HG02852 (cell line): ENCODE results near the gene CELA1.
"Not testable (repeated sequence)": the region's sequence is repeated elsewhere in the genome, so short reads cannot be mapped to it uniquely, and the experiment has no call there.

Experiments
- ATAC-seq: cut with Tn5 transposase; IDR thresholded peaks from one replicate; pipeline ENCODE4 v1.9.1; 2021; ENCODE audit warnings: mild to moderate bottlenecking, moderate library complexity; ENCODE audit not compliant: unreplicated experiment

Gene CELA1

DNA sequence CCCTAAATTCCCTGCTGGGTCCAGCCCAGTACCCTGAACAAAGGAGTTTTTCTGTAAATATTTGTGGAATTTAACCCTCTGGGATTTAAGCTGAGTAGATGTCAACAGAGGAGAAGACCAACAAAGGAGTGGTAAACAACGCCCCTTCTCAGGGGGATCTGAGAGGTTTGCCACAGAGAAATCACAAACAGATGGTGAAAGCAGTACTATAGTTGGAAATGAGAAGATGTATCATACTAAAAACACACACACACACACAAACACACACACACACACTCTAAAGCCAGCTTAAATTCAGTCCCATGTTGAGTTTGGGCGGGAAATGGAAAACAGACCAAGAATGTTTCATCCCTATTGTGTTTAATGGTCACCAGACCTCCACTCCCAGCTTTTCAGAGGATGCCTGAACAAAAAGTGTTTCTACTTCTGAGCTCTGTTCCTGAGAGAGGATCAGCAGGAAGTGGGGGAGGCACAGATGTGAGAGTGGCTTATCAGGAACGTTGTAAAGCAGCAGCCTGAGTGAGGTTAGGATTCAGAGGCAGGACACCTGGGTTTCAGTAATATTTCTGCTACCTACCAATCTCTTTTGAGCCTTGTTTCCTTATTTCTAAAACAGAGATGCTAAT lies 25.7 kb downstream of the CELA1 start:
- no peak for ATAC-seq

DNA sequence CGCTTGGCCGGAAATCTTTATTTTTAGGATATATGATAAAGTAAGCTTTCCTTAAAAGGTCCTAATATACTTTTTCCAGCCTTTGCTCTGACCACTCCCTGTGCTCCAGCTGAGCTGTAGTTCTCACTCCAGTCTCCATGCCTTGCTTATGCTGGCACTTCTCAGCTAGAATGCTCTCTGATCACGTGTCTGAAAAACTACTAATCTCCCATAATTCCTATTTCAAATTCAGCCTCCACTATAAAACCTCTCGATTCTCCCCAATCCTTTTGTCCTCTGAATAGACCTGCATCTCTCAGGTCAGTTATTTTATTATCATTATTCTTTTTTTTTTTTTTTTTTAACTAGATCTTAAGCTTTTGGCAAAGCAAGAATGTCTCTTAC lies 26.2 kb downstream of the CELA1 start:
- no peak for ATAC-seq

DNA sequence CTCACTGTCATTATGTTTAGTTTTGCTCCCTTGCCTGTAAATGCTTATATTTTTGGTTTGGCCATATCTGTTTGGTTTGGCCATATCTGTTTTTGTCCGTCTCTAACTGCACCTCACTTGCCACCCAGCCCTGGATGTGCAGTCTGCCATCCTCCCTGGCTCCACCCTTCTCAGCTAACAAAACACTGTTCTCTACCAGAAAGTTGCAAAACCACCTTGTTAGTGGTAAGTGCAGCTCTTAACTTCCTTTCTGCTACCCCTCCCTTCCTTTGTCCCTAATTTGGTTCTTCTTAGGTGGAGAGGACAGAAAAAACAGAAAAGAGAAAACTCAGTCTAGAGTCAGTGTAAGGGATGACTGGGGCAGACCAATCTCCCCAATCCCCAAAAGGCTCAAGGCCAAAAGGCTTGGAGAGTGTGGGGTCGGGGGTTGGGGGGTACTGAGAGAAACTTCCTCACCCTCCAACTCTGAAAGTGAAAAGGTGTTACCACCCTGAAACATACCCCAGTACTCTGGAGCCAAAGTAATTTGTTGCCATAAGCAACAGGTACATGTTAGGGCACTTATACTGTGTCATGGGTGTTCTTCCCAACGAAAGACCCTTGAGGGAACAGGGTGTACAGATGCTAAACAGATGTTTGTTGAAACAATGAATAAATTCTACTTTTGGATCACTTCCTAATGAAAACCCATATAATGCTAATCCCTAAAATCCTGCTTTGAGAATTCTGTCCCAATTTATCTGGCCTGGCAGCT lies 27.5 kb downstream of the CELA1 start:
- ATAC-seq: no peak

DNA sequence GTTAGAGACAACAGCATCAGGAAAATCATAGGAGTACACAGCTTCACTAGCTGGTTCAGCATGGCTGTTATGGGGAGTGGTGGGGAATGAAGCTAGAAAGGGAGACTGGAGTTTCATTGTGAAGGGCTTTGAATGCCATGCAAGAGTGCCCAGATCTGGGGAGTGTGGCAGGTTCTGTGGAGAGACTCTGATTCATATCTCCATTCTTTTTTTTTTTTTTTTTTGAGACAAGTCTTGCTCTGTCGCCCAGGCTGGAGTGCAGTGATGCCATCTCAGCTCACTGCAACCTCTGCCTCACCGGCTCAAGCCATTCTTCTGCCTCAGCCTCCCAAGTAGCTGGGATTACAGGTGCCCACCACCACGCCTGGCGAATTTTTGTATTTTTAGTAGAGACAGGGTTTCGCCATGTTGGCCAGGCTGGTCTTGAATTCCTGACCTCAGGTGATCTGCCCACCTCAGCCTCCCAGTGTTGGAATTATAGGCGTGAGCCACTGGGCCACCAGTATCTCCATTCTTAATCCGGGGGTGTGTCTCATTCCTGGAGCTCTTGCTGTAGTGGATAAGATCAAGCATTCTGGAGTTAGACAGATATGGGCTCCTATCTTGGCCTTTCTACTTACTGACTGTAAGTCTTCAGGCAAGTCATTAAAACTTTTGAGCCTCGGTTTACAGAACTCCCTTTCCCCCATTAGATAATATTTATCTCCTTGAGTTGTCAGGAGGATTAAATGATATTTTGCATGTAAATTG lies 28.2 kb downstream of the CELA1 start:
- ATAC-seq: not testable (repeated sequence)

DNA sequence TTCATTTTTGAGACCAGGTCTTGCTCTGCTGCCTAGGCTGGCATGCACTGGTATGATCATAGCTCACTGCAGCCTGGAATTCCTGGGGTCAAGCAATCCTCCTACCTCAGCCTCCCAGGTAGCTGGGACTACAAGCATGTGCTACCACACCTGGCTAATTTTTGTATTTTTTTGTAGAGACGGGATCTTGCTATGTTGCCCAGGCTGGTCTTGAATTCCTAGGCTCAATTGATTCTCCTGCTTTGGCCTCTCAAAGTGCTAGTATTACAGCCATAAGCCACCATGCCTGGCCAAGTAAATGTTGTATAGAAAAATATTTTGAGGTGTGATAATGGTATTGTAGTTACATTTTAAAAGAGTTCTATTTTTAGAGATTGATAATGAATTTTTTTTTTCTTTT lies 35.1 kb downstream of the CELA1 start:
- ATAC-seq: no peak

DNA sequence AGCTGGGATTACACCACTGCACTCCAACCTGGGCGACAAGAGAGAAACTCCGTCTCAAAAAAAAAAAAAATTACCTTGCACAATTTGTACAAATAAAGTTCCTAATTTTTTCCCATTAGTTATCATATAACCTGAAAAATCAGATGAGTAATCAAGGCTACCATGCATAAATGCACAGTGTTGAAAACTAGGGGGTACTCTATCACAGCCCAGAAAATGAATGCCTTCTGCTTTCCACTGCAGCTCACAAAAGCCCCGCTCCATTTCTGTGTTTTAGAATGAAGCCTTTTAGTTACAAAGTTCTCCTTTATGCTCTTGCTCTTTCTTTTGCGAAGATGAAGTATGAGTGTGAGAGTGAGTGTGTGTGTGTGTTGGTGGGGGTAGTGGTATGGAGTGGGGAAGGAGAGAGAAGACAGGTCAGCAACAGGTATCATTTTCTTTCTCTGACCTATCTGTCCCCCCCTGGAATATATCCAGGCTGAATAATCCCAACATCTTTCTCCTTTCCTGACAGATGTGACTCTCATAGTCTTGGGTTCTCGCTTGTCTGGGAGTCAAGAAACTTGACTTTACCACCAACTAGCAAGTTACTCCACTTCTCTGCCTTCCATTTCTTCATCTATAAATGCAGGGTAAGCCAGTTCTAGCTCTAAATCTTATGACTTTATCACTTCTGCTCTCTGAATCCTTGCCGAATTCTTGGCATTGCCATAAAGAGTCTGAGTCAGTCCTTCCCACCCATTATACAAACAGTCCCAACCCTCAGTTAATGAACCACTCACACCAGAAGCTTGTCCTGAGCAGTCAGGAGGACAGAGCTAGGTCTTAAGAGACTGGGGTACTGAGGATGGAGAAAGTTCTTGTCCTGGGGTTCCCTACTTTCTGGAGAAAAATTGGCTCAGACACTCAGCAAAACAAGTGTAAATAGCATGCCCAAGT lies 38.6 kb downstream of the CELA1 start:
- ATAC-seq: no peak

DNA sequence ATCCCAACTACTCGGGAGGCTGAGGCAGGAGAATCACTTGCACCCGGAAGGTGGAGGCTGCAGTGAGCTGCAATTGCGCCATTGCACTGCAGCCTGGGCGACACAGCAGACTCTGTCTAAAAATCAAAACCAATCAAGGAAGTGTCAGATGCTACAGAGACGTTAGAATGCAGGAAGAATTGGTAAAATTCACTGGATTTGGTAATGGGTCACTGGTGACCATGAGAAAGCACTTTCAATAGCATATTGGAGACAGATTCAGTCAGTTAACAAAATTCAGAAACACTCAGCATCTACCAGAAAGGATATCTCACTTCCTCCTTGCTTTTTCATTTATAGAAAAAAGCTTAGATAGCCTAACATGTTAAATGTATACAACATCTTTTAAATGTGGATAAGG lies 40.0 kb downstream of the CELA1 start:
- ATAC-seq: no peak

DNA sequence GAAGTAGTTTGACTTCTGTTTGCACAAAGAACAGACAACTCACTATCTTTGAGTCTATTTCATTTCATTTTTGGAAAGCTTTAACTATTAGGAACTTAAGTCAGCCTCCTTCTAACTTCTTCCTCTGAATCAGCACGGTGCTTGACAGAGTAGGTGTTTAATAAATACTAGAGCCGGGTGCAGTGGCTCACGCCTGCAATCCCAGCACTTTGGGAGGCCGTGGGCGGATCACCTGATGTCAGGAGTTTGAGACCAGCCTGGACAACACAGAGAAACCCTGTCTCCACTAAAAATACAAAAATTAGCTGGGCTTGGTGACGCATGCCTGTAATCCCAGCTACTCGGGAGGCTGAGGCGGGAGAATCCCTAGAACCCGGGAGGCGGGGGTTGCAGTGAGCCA lies 45.7 kb downstream of the CELA1 start:
- ATAC-seq: not testable (repeated sequence)

DNA sequence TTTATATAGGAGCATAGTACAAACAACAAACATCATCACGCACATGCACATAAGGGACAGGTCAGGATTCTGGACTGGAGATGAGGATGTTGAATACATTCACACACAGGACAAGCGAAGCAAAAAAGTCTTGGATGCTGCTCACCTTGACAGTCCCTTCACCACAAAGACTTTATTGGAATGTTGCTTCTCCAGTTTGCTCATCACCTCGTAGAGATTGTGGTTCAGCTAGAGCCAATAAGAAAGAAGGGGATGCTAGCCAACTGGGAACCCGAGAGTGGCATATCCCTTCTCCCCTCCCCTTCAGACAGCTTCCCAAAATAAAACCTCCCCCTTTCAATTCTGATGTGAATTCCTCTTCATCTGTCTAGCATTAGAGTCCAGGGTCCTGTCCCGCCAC lies 50.8 kb downstream of the CELA1 start:
- no peak for ATAC-seq

DNA sequence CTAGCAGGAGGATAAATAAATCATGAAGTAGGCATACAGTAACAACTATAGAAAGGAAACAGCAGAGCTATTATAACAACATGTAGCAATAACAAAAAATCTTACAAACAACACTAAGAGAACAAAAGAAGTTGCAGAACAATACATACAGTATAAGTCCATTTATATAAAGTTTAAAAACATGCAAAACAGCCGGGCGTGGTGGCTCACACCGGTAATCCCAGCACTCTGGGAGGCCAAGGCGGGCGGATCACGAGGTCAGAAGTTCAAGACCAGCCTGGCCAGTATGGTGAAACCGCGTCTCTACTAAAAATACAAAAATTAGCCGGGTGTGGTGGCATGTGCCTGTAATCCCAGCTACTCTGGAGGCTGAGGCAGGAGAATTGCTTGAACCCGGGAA lies 52.4 kb downstream of the CELA1 start:
- not testable (repeated sequence) for ATAC-seq

DNA sequence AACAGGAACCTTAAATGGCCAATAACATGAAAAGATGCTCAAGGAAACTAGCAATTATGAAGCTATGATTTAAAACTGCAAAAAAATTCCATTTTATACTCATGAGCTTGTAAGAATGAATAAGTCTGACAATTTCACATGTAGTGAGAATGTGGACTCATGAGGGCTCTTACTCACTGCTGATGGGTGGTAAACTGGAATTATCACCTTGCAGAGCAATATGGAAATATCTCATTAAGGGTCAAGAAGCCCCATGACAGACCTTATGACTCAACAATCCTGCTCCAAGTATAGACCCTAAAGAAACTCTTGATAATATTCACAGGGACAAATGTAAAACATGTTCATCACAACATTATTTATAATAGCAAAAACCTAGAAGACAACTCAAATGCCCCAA lies 52.8 kb downstream of the CELA1 start:
- ATAC-seq: no peak

DNA sequence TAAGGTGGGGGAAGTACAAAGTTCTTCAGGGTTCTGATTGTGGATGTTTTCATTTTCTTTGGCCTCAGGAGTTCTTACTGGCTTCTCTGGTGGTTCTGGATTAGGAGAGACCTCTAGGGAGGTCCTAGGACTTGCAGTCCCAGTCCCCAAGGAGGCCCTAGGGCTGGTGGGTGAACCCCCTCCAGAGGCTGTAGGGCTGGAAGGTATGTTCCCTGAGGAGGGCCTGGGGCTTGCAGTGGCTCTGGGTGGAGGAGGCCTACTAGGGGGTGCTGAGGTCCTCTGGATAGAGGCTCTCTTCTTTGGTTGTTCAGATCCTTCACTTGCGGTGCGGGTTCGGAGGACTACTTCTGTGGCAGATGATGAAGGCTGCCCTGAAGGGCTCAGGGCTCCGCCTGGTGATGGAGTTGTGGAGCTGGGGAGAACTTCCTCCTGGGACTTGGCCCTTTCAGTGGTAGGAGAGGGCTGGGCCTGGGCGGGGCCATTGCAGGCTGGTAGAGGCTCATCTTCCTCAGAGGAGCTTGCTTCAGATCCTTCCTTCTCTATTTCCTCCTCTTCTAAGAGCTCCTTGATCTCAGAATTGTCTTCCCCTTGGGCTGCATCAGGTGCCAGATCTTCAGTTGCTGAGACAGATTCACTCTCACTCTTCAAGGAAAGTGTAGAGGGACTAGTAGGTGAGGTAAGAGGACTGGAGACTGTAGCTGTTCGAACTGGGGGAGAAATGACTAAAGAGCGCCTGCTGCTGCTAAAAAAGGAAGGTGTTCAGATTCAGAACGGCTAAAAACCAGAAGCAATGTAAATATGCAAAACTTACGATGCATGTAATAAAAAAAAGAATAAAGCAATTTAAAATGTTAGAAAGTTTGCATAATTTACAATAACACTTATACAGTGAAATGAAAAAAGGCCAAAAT lies 54.6 kb downstream of the CELA1 start:
- ATAC-seq: not testable (repeated sequence)

DNA sequence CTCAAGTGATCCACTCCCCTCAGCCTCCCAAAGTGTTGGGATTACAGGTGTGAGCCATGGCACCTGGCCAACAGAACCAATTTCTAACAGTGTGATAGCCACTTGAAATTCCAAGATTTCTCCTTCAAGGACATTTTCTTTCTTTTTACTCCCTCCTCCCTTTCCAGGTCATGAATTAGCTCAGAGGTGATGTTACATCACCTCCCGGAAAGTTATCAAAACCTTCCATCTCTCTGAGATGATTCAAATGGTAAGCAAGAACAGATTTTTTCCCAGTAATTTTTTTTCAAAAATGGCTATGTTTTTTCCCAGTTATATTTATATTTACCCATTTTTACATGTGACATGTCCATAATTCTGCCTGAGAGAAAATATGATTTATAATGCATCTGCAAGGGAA lies 60.6 kb downstream of the CELA1 start:
- no peak for ATAC-seq

DNA sequence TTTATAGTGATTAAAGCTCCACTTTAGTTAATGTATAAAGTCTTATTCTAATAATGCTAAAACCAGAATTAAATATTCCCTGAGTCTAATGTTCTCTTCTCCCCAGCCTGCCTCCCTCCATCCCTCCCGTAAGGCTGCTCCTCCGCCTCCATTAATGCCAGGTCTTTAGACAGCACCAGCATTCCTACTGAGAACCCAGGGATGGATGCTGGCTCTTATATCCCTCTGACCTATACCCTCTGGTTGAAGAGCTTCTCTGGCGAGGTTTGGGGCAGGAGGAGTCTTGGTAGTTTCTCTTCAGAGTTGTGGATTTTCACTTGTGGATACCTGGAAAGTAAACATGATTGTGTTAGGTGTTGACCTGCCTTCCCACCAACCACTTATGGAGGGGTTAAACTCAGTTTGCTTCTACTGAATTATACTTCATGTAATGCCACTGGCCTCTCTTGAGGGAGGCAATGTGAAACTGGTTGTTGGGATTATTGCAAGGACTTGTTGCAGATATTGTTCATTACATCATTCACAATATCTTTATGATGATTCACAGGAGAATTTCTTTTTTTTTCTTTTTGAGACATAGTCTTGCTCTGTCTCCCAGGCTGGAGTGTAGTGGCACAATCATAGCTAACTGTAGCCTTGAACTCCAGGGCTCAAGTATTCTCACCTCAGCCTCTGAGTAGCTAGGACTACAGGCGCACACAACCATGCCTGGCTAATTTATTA lies 65.1 kb downstream of the CELA1 start:
- ATAC-seq: no peak
